HG03064 (cell line): ENCODE results near the gene GRID1.

Source experiments
- ATAC-seq: cut with Tn5 transposase; IDR thresholded peaks from one replicate; pipeline ENCODE4 v1.9.1; 2021; ENCODE audit warnings: low read depth; ENCODE audit not compliant: unreplicated experiment

The GRID1 gene

GRCh38 chr10:85604884-85605283, 761.7 kb downstream of the GRID1 start:
- ATAC-seq, result no peak

- no peak for ATAC-seq
These were observed 762.4 kb downstream of the GRID1 start for GRCh38 chr10:85604136-85604725.

GRCh38 chr10:85603151-85603940, 763.2 kb downstream of the GRID1 start:
- no peak for ATAC-seq

- ATAC-seq, result no peak
These were observed 763.9 kb downstream of the GRID1 start for GRCh38 chr10:85602713-85603112.

- no peak for ATAC-seq
These were observed 764.3 kb downstream of the GRID1 start for GRCh38 chr10:85602306-85602705.

GRCh38 chr10:85601526-85601925, 765.1 kb downstream of the GRID1 start:
- ATAC-seq, result no peak

GRCh38 chr10:85600744-85601081, 765.9 kb downstream of the GRID1 start:
- ATAC-seq, result no peak

GRCh38 chr10:85600026-85600743, 766.4 kb downstream of the GRID1 start:
- no peak for ATAC-seq

GRCh38 chr10:85599081-85599480, 767.5 kb downstream of the GRID1 start:
- ATAC-seq, result no peak

GRCh38 chr10:85598646-85599045, 767.9 kb downstream of the GRID1 start:
- no peak for ATAC-seq

GRCh38 chr10:85597006-85597405, 769.6 kb downstream of the GRID1 start:
- ATAC-seq, result no peak

- no peak for ATAC-seq
These were observed 770.2 kb downstream of the GRID1 start for GRCh38 chr10:85596389-85596788.

- no peak for ATAC-seq
These were observed 772.4 kb downstream of the GRID1 start for GRCh38 chr10:85594239-85594638.

GRCh38 chr10:85593226-85593772, 773.3 kb downstream of the GRID1 start:
- ATAC-seq, result no peak

- no peak for ATAC-seq
These were observed 785.2 kb downstream of the GRID1 start for GRCh38 chr10:85581371-85581770.

- no peak for ATAC-seq
These were observed 786.0 kb downstream of the GRID1 start for GRCh38 chr10:85580585-85580984.

- ATAC-seq, result no peak
These were observed 787.7 kb downstream of the GRID1 start for GRCh38 chr10:85578860-85579259.

GRCh38 chr10:85575441-85575840, 791.2 kb downstream of the GRID1 start:
- ATAC-seq, result no peak

GRCh38 chr10:85570871-85571270, 795.7 kb downstream of the GRID1 start:
- no peak for ATAC-seq

GRCh38 chr10:85565381-85565780, 801.2 kb downstream of the GRID1 start:
- ATAC-seq, result no peak

- no peak for ATAC-seq
These were observed 808.1 kb downstream of the GRID1 start for GRCh38 chr10:85558533-85558932.
